Right lobe of liver (tissue), 4 donors: ENCODE data around the gene ACACA.

Source experiments
- POLR2A ChIP-seq: fragments of 450-650 bp; IDR thresholded peaks from one replicate; pipeline ENCODE4 v1.6.1; 2017; ENCODE audit warnings: antibody characterized with exemption, mild to moderate bottlenecking
- TF ChIP-seq, protein P1 (sequence below), 4 donors: fragments of 200-600 bp in 3 of 4; fragments of 450-650 bp in 1 of 4; IDR thresholded peaks; one replicate each; pipeline versions ENCODE4 v1.5.1 to v1.8.0; 2016 to 2022; ENCODE audit warnings: antibody characterized with exemption in 4 of 4, mild to moderate bottlenecking in 2 of 4
- donor health status: DM: no; HTN: no; CAD: no.
- donor health status: DM: no; HTN: no; CAD: no.
- donor health status: DM: no; HTN: yes; CAD: no.

DNA sequence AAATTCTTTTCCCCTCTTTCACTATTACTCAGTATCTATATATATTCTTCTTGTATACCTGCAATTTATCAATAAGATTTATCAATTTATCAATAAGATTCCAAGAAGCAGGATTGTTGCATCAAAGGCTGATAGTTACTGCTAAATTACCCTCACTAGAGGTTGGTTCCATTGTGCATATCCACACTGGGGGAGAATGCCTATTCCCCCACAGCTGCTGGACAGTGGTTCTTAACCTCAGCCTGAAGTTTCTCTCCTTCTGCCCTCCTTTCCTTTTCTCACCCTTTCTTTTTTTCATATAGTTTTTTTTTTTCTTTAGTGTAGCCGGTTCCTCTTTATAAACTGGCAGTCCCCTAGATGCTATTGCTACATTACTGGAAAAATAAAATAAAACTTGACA is 24.6 kb downstream of the ACACA start:
- TF ChIP-seq POLR2A: no peak
- TF ChIP-seq, protein P1, sequence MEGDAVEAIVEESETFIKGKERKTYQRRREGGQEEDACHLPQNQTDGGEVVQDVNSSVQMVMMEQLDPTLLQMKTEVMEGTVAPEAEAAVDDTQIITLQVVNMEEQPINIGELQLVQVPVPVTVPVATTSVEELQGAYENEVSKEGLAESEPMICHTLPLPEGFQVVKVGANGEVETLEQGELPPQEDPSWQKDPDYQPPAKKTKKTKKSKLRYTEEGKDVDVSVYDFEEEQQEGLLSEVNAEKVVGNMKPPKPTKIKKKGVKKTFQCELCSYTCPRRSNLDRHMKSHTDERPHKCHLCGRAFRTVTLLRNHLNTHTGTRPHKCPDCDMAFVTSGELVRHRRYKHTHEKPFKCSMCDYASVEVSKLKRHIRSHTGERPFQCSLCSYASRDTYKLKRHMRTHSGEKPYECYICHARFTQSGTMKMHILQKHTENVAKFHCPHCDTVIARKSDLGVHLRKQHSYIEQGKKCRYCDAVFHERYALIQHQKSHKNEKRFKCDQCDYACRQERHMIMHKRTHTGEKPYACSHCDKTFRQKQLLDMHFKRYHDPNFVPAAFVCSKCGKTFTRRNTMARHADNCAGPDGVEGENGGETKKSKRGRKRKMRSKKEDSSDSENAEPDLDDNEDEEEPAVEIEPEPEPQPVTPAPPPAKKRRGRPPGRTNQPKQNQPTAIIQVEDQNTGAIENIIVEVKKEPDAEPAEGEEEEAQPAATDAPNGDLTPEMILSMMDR (IDR thresholded peaks at IDR 0.05): no peak
